BLaER1 treated with 17β-estradiol and CSF1 and Interleukin-3, amounts not matched to agents 10 nM and 100 nM (cell line): ENCODE data around the gene DIS3L2.
A peak's percentile ranks its signal among the peaks of the same experiment; 100 is the strongest.

Source experiments
- H3K27ac ChIP-seq, 11 experiments: shearing (Covaris generic); formaldehyde crosslinking; 2 replicates each; pipeline ENCODE4 v1.8.1; 2022
- H3K27me3 ChIP-seq, 11 experiments: shearing (Covaris generic); formaldehyde crosslinking; 2 replicates each; pipeline ENCODE4 v1.8.1; 2022
- H3K36me3 ChIP-seq, 11 experiments: shearing (Covaris generic); formaldehyde crosslinking; 2 replicates each; pipeline ENCODE4 v1.8.1; 2022
- H3K4me1 ChIP-seq, 10 experiments: shearing (Covaris generic); formaldehyde crosslinking; 2 replicates each; pipeline ENCODE4 v1.8.1; 2022
- H3K4me2 ChIP-seq, 11 experiments: shearing (Covaris generic); formaldehyde crosslinking; 2 replicates each; pipeline ENCODE4 v1.8.1; 2022
- H3K4me3 ChIP-seq, 10 experiments: shearing (Covaris generic); formaldehyde crosslinking; 2 replicates each; pipeline ENCODE4 v1.8.1; 2022
- H3K9ac ChIP-seq, 11 experiments: shearing (Covaris generic); formaldehyde crosslinking; 2 replicates each; pipeline ENCODE4 v1.8.1; 2022
- H3K9me3 ChIP-seq, 11 experiments: shearing (Covaris generic); formaldehyde crosslinking; replicated peaks in 1 of 11; 2 replicates each; pipeline ENCODE4 v1.8.1; 2022
- H4K20me1 ChIP-seq, 11 experiments: shearing (Covaris generic); formaldehyde crosslinking; 2 replicates each; pipeline ENCODE4 v1.8.1; 2022
- Cebpa-rat ChIP-seq, 11 experiments: shearing (Covaris generic); IDR thresholded peaks; 2 replicates each; pipeline ENCODE4 v1.8.1; 2022

DIS3L2 gene

GRCh38 chr2:232345251-232345650, 383.7 kb downstream of the DIS3L2 start:
- H3K9me3 ChIP-seq, result no peaks in the 10 kb centered on the region
- H3K4me3 ChIP-seq, result no peak overlapping the region
- H3K4me2 ChIP-seq, result no peak overlapping the region
- 0 out of 22 replicates have a peak, but pooled peaks cover 0 to 5% (median 0%) of the 10 kb centered on the region in 11 experiments for H3K36me3 ChIP-seq
- peaks cover 0 to 17% (median 0%) of the 10 kb centered on the region in 11 experiments; a peak in 4 of 22 replicates for H4K20me1 ChIP-seq
- H3K27me3 ChIP-seq, result peaks cover 6 to 11% (median 7%) of the 10 kb centered on the region in 11 experiments
- H3K4me1 ChIP-seq, result peaks cover 0 to 11% (median 9%) of the 10 kb centered on the region in 10 experiments; a peak in 15 of 20 replicates
- no peak overlapping the region for H3K27ac ChIP-seq
- no peak overlapping the region for H3K9ac ChIP-seq
- TF ChIP-seq Cebpa-rat (IDR thresholded peaks at IDR 0.05), result no peak

GRCh38 chr2:232347369-232347768, 385.9 kb downstream of the DIS3L2 start:
- Histone ChIP-seq H3K9me3 (peaks cover 0 to 17% (median 10%) of the 10 kb centered on the region in 11 experiments; a peak in 13 of 22 replicates), H3K36me3 (no peaks in the 10 kb centered on the region), H3K4me1 (peaks cover 0 to 11% (median 9%) of the 10 kb centered on the region in 10 experiments; a peak in 15 of 20 replicates), H3K4me2 (no peak overlapping the region), H3K4me3 (no peak overlapping the region), H3K27me3 (peaks cover 27 to 32% (median 29%) of the 10 kb centered on the region in 11 experiments), H4K20me1 (peaks cover 0 to 32% (median 0%) of the 10 kb centered on the region in 11 experiments; a peak in 6 of 22 replicates), H3K27ac (no peak overlapping the region), H3K9ac (no peak overlapping the region)
- no peak for TF ChIP-seq Cebpa-rat (IDR thresholded peaks at IDR 0.05)

GRCh38 chr2:232348936-232349335, 387.4 kb downstream of the DIS3L2 start:
- Histone ChIP-seq H3K4me1 (peaks cover 0 to 11% (median 9%) of the 10 kb centered on the region in 10 experiments; a peak in 15 of 20 replicates), H3K9ac (no peak overlapping the region), H4K20me1 (peaks cover 0 to 33% (median 0%) of the 10 kb centered on the region in 11 experiments; a peak in 5 of 22 replicates), H3K9me3 (peaks cover 0 to 22% (median 11%) of the 10 kb centered on the region in 11 experiments; a peak in 13 of 22 replicates), H3K36me3 (no peaks in the 10 kb centered on the region), H3K27me3 (peaks cover 37 to 47% (median 42%) of the 10 kb centered on the region in 11 experiments), H3K4me2 (peak overlapping the region in 10 of 11 experiments; percentile 1 to 51 (median 32); a peak in 15 of 22 replicates), H3K4me3 (no peak overlapping the region), H3K27ac (no peak overlapping the region)
- TF ChIP-seq Cebpa-rat (IDR thresholded peaks at IDR 0.05), result no peak

GRCh38 chr2:232349546-232349945, 388.0 kb downstream of the DIS3L2 start:
- Histone ChIP-seq H4K20me1 (peaks cover 0 to 33% (median 0%) of the 10 kb centered on the region in 11 experiments; a peak in 5 of 22 replicates), H3K36me3 (no peaks in the 10 kb centered on the region), H3K9ac (no peak overlapping the region), H3K27ac (no peak overlapping the region), H3K4me2 (peak overlapping the region in 4 of 11 experiments; percentile 27 to 43 (median 32); a peak in 3 of 22 replicates), H3K4me1 (peaks cover 0 to 12% (median 9%) of the 10 kb centered on the region in 10 experiments; a peak in 16 of 20 replicates), H3K4me3 (no peak overlapping the region), H3K27me3 (peaks cover 37 to 48% (median 42%) of the 10 kb centered on the region in 11 experiments), H3K9me3 (peaks cover 0 to 22% (median 11%) of the 10 kb centered on the region in 11 experiments; a peak in 13 of 22 replicates)
- no peak for TF ChIP-seq Cebpa-rat (IDR thresholded peaks at IDR 0.05)

GRCh38 chr2:232349946-232350635, 388.6 kb downstream of the DIS3L2 start:
- Histone ChIP-seq H3K4me2 (no peak overlapping the region), H3K27ac (no peak overlapping the region), H3K36me3 (no peaks in the 10 kb centered on the region), H3K9me3 (peaks cover 0 to 22% (median 11%) of the 10 kb centered on the region in 11 experiments; a peak in 13 of 22 replicates), H3K4me3 (no peak overlapping the region), H3K27me3 (peaks cover 37 to 48% (median 42%) of the 10 kb centered on the region in 11 experiments), H3K9ac (no peak overlapping the region), H3K4me1 (peaks cover 0 to 16% (median 9%) of the 10 kb centered on the region in 10 experiments; a peak in 16 of 20 replicates), H4K20me1 (peaks cover 0 to 33% (median 0%) of the 10 kb centered on the region in 11 experiments; a peak in 5 of 22 replicates)
- no peak for TF ChIP-seq Cebpa-rat (IDR thresholded peaks at IDR 0.05)

- Histone ChIP-seq H3K9me3 (peaks cover 0 to 22% (median 11%) of the 10 kb centered on the region in 11 experiments; a peak in 13 of 22 replicates), H3K27me3 (peaks cover 37 to 48% (median 42%) of the 10 kb centered on the region in 11 experiments), H3K36me3 (no peaks in the 10 kb centered on the region), H3K4me2 (no peak overlapping the region), H3K4me1 (peaks cover 0 to 16% (median 9%) of the 10 kb centered on the region in 10 experiments; a peak in 16 of 20 replicates), H3K4me3 (no peak overlapping the region), H3K9ac (no peak overlapping the region), H3K27ac (no peak overlapping the region), H4K20me1 (peaks cover 0 to 33% (median 0%) of the 10 kb centered on the region in 11 experiments; a peak in 5 of 22 replicates)
- no peak for TF ChIP-seq Cebpa-rat (IDR thresholded peaks at IDR 0.05)
Observed at GRCh38 chr2:232350804-232351685, 389.5 kb downstream of the DIS3L2 start.

GRCh38 chr2:232351686-232352510, 390.4 kb downstream of the DIS3L2 start:
- H3K27me3 ChIP-seq, result peaks cover 37 to 48% (median 42%) of the 10 kb centered on the region in 11 experiments
- H4K20me1 ChIP-seq, result peaks cover 0 to 33% (median 0%) of the 10 kb centered on the region in 11 experiments; a peak in 5 of 22 replicates
- H3K27ac ChIP-seq, result no peak overlapping the region
- H3K36me3 ChIP-seq, result no peaks in the 10 kb centered on the region
- no peak overlapping the region for H3K4me2 ChIP-seq
- peaks cover 0 to 16% (median 9%) of the 10 kb centered on the region in 10 experiments; a peak in 16 of 20 replicates for H3K4me1 ChIP-seq
- no peak overlapping the region for H3K9ac ChIP-seq
- no peak for TF ChIP-seq Cebpa-rat (IDR thresholded peaks at IDR 0.05)
- H3K4me3 ChIP-seq, result no peak overlapping the region
- peaks cover 0 to 22% (median 11%) of the 10 kb centered on the region in 11 experiments; a peak in 13 of 22 replicates for H3K9me3 ChIP-seq
